CD4-positive, alpha-beta T cell treated with Interferon alpha-2 for 1 hour (primary cell): ENCODE results near the gene GREB1.

Experiments
- DNase-seq, 2 donors: peaks; one replicate each; pipeline ENCODE4 v3.0.0-alpha.2; 2020 to 2022

The GREB1 gene

DNA sequence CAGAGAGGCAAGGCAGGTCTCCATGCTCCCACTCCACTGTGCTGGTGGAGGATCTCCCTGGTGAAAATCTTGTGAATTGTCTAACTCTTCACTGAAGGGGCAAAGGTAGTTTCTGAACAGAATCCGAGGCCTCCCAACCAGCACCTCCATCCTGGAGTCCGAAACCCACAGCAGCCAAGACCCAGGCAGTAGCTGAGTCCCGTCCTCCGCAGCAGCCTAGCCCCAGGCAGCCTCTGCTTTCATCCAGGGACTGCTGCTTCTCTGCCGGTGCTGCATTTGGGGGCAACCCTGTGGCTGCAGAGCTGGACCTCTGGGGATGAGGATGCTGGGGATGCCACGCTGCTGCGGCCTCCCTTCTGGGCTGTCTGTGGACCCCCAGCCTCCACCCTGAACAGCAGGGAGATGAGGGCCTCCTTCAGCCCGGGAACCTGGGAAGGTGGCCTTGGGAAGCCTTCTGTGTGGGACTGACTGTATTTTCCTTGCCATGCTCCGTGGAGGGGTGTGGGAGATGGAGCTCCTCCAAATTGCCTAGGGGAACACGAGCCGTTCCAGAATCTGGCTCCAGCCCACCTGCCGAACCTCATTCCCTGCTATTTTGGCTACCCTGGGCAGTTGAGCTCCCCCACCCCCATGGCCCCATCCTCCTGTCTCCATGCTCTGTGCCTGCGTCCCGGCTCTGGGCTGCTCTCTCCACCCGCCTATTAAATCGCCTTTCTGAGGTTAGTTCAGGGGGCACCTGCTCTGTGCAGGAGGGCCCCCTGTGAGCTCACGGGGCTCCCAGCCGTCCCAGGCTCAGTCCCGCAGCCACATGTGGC, 48.2 kb downstream of the GREB1 start:
- no peak for DNase-seq

GRCh38 chr2:11582612-11582861, 48.7 kb downstream of the GREB1 start:
- DNase-seq: no peak

GRCh38 chr2:11582862-11583752, 49.3 kb downstream of the GREB1 start:
- peak; percentile 30 to 51 for DNase-seq

GRCh38 chr2:11583840-11584524, 50.1 kb downstream of the GREB1 start:
- peak; percentile 30 to 45 for DNase-seq

DNA sequence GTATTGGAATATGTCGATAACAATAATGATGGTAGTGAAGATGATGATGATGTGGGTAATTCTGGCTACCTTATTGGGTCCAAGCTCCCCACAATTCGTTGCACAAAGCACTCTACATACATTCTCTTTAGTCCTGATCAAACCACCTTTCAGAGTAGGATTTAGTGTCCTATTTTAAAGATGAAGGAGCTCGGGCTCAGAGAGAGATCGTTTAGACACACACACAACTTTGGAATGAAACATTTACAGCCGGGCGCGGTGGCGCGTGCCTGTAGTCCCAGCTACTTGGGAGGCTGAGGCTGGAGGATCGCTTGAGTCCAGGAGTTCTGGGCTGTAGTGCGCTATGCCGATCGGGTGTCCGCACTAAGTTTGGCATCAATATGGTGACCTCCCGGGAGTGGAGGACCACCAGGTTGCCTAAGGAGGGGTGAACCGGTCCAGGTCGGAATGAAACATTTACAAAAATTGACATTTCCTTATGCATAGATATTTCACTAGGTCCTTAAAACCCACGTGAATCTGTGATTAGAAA, 50.7 kb downstream of the GREB1 start:
- DNase-seq: no peak

DNA sequence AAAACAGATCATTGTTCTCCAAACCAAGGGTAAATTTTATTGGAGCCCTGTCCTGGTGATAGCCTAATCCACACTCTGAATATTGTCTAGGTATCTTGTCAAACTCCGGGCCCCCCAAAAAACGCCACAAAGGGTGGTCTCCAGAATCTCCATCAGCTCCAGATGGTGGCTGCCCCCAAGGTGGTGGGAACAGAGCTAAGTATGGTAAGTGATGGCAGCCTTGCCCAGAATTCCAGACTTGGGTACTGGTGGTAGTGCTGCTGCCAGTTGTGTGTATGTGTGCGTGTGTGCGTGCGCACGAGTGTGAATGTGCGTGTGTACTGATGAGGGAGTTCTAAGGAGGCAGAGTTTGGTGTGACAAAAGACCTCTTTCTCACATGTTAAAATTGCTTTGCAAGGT, 51.2 kb downstream of the GREB1 start:
- DNase-seq: no peak

- DNase-seq: no peak
Measured at GRCh38 chr2:11588228-11589110, 54.6 kb downstream of the GREB1 start.

DNA sequence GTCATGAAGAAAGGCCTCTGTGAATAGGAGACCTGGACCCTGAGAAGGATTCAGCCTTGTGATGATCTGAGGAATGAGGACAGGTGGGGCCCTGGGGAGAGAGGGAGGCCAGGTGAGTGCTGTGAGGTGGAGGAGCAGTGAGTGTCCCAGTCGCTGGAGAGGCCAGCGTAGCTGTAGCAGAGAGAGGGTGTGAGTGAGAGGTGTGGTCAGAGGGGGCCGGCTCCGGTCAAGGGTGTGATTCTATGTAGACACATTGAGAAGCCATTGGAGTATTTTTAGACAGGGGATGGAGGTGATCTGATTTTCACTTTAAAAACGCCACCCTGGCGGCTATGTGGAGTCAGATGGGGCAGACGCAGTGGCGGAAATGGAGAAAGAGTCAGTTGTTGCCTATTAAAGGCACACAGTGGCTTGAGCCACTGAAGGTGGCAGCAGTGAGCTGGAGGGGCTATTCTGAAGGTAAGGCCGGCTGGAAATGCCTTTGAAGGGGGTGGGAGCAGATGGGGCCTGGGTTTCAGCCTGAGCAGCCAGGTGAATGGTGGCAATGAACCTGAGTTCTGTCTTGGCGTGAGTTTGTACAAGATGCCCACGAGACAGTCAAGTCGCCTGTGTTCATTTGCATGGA, 55.6 kb downstream of the GREB1 start:
- DNase-seq: no peak

DNA sequence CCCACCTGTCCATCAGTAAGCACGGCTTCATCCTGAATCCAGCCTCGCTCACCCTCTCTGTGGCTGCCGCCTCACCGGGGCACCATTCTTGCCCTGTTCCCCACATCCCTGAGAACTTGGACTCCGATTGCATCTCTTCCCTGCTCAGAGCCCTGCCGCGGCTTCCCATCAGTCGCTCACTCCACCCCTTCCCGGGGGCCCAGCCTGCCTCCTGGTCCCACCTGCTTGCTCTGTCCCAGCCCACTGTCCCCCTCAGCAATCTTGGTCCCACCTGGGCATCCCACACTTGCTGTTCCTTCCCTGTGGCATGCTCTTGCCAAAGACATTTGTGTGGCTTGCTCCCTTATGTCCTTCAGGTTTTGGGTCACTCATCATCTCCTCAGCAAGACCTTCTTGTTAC, 56.3 kb downstream of the GREB1 start:
- DNase-seq: no peak

DNA sequence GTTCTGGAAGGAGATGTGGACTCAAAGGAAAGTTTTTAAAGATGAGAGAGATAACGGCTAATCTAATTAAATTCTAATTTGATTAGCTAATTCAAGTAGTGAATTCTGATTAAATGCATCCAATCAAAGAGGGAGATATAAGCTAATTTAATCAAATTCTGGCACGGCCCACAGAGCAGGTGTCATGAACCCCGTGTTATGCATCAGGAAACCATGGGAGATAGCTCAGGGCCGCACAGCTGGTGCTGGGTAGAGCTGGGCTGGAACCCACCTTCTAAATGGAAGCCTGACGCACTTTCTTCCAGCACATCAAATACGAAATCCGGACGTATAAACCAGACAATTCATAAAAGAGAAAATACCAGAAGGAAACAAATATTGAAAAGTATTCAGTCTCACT, 57.2 kb downstream of the GREB1 start:
- no peak for DNase-seq

- DNase-seq: no peak
Measured at GRCh38 chr2:11592671-11593574, 59.1 kb downstream of the GREB1 start.

- DNase-seq: no peak
Measured at GRCh38 chr2:11596801-11597200, 63.0 kb downstream of the GREB1 start.

DNA sequence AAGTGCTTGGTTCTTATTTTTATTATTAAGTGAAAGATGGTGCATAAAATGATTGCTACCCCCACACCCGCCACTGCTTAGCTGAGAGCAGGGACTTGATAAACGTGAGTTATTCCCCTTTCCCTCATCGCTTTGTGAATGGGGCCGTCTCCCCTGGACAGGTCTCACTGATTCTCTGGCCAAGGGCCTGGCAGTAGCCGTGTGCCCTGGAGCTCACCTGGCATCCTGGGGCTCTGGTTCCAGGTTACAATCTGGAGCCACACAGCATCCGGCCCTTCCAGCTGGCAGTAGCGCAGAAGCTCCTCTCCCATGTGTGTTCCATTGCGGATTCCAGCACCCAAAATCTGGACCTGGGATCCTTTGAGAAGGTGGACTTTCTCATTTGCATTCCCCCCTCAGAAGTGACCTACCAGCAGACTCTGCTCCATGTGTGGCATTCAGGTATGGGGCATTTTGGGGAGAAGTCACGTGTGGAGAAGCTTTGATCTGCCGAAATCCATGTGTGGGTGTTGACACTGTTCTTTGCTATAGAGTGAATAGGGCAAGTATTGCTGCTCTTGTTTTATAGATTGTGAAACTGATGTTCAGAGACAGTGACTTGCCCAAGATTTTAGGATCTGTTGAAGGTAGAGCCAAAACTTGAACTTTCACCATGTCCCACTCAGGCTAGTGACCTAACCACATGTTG, 63.8 kb downstream of the GREB1 start:
- DNase-seq: no peak

DNA sequence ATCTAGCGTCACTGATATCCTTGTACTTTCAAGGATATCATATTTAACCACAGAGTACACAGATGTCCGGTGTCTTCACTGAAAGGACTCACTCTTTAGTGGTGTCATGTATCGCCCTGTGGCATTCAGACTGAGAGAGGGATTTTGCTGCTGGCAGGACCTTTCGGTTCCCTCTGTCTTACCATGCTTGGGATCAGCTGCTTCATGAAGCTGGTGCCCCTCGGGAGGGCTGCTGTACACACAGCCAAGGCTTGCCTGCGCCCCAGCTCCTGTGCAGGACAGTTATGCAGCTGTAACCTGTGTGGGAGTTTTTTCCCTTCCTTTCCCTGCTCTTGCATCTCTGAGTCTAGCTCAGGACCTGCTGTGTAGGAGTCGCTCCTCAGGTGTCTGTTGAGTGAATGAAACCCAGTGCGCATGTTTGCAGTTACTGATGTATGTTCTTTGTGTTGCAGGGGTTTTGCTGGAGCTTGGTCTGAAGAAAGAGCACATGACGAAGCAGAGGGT, 64.4 kb downstream of the GREB1 start:
- no peak for DNase-seq

DNA sequence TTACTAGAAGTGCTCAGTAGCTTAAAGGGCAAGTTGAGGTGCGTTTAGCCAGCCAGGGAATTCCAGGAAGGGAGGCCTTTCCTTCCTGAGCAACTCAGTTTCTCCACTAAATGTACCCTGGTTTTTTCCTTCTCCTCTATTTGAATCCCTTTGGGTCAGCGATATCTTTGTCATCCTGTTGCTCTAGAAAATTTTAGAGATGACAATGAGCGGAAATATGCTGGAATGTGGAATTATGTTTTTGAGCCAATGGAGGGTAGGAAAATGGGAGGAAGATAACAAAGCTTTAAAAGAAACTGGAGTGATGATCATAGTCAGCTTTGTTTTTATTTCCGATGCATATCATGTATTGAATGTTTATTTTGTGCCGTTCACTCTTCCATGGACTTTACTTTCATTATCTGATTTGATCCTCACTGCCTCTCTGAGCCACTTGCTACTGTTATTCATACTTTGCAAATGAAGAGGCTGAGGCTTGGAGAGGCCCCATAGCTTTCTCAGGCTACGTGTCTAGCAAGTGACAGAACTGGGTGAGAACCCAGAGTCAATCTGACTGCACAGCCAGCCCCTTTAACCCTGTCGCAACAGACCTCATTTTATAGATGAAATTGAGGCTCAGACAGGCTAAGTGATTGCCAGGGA, 68.8 kb downstream of the GREB1 start:
- no peak for DNase-seq

DNA sequence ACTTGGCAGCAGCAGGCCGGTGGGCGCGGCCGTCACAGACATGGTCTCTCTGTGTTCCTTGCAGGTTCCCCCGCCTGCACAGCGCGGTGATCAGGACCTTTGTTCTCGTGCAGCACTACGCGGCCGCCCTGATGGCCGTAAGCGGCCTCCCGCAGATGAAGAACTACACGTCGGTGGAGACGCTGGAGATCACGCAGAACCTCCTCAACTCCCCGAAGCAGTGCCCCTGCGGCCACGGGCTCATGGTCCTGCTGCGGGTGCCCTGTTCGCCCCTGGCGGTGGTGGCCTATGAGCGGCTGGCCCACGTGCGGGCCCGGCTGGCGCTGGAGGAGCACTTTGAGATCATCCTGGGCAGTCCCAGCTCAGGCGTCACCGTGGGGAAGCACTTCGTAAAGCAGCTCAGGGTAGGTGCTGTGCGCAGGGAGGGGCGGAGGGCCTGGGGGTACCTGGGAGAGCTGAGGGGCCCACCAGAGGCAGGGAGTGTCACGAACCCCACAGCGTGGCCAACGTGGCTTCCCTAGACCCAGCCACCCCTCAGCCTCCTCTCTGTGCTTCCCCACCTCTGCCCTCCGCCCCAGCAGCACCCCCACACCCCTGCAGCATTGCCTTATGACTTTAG, 76.9 kb downstream of the GREB1 start:
- no peak for DNase-seq

GRCh38 chr2:11611251-11611650, 77.4 kb downstream of the GREB1 start:
- DNase-seq: no peak

- no peak for DNase-seq
Measured at GRCh38 chr2:11612553-11613215, 78.8 kb downstream of the GREB1 start.
